IMR-90 (cell line): ENCODE measurements around the gene PBRM1. TPM values are rescaled to one million over a fixed set of nuclear protein-coding genes. Genes with fewer than 3 reads are reported as not detected.

ENCODE experiments used
- ATAC-seq: fragments of 200-7000 bp; cut with Tn5 transposase; 2 replicates; pipeline ENCODE4 v1.9.1; 2020; ENCODE audit warnings: low read depth, mild to moderate bottlenecking, moderate library complexity
- BruUV-seq: library from RNA; stranded (reverse); fragments of 400-500 nt; replicated peaks from 2 replicates; lab custom pipeline; 2021; lab: Mats Ljungman, UMichigan
- CTCF ChIA-PET: fragments of 300-600 bp; formaldehyde crosslinking; extraction: SDS; loops from one replicate; lab custom pipeline; 2021; ENCODE audit warnings: antibody characterized with exemption; lab: Yijun Ruan, JAX
- POLR2A ChIA-PET: fragments of 300-600 bp; sonication (Branson Sonifier 250); formaldehyde crosslinking; loops from one replicate; lab custom pipeline; 2022; ENCODE audit warnings: antibody characterized with exemption; ENCODE audit not compliant: unreplicated experiment; lab: Charles Lee
- DNase-seq: peaks from one replicate; pipeline ENCODE4 v3.0.0; 2013
- H2AFZ ChIP-seq: replicated peaks from 2 replicates; pipeline ENCODE3; 2013; ENCODE audit warnings: low read length, mild to moderate bottlenecking; ENCODE audit not compliant: poor library complexity
- H2AK5ac ChIP-seq: 2 replicates; pipeline ENCODE4 v1.6.1; 2013; ENCODE audit warnings: low read depth, low read length, inconsistent platforms
- H2AK9ac ChIP-seq: replicated peaks from 2 replicates; pipeline ENCODE3; 2013; ENCODE audit warnings: mild to moderate bottlenecking, low read depth, low read length, moderate library complexity; ENCODE audit not compliant: poor library complexity
- H2BK120ac ChIP-seq: 2 replicates; pipeline ENCODE4 v1.6.1; 2013; ENCODE audit warnings: low read depth, low read length, inconsistent platforms
- H2BK15ac ChIP-seq: 3 replicates; pipeline ENCODE4 v1.6.1; 2013; ENCODE audit warnings: low read depth, low read length, inconsistent platforms
- H2BK20ac ChIP-seq: 2 replicates; pipeline ENCODE4 v1.6.1; 2013; ENCODE audit warnings: low read depth, mild to moderate bottlenecking, inconsistent platforms, low read length, moderate library complexity
- H2BK5ac ChIP-seq: 2 replicates; pipeline ENCODE4 v1.6.1; 2013; ENCODE audit warnings: mild to moderate bottlenecking, low read depth, low read length, inconsistent platforms; ENCODE audit not compliant: poor library complexity, severe bottlenecking
- H3K14ac ChIP-seq: replicated peaks from 2 replicates; pipeline ENCODE4 v1.6.1; 2013; ENCODE audit warnings: low read depth, low read length, inconsistent platforms
- H3K18ac ChIP-seq: 2 replicates; pipeline ENCODE4 v1.6.1; 2013; ENCODE audit warnings: low read depth, low read length, control low read depth
- H3K23ac ChIP-seq: 2 replicates; pipeline ENCODE4 v1.6.1; 2013; ENCODE audit warnings: low read depth, low read length, inconsistent platforms
- H3K27ac ChIP-seq: 2 replicates; pipeline ENCODE4 v1.5.1; 2013; ENCODE audit warnings: mild to moderate bottlenecking, control low read depth, low read length; ENCODE audit not compliant: insufficient read depth
- H3K27me3 ChIP-seq: 2 replicates; pipeline ENCODE4 v1.6.1; 2013; ENCODE audit warnings: low read length; ENCODE audit not compliant: control insufficient read depth, insufficient read depth
- H3K36me3 ChIP-seq: 2 replicates; pipeline ENCODE4 v1.6.1; 2013; ENCODE audit warnings: low read length, mixed read lengths; ENCODE audit not compliant: control insufficient read depth, insufficient read depth
- H3K4ac ChIP-seq: 2 replicates; pipeline ENCODE4 v1.6.1; 2013; ENCODE audit warnings: low read depth, low read length, inconsistent platforms
- H3K4me1 ChIP-seq: 2 replicates; pipeline ENCODE4 v1.6.1; 2013; ENCODE audit warnings: low read length, mixed read lengths; ENCODE audit not compliant: control insufficient read depth, insufficient read depth
- H3K4me2 ChIP-seq: 2 replicates; pipeline ENCODE4 v1.6.1; 2013; ENCODE audit warnings: low read depth, mild to moderate bottlenecking, control low read depth, low read length, moderate library complexity
- H3K4me3 ChIP-seq: 2 replicates; pipeline ENCODE4 v1.5.1; 2013; ENCODE audit warnings: low read depth, mild to moderate bottlenecking, control low read depth, low read length, moderate library complexity; ENCODE audit not compliant: insufficient read depth
- H3K56ac ChIP-seq: 2 replicates; pipeline ENCODE4 v1.6.1; 2013; ENCODE audit warnings: low read length, inconsistent platforms; ENCODE audit not compliant: insufficient read depth; ENCODE audit errors: extremely low read depth
- H3K79me1 ChIP-seq, 2 experiments: 2 replicates each; pipeline ENCODE4 v1.6.1; 2013; ENCODE audit warnings: low read length in 2 of 2, inconsistent platforms in 1 of 2, low read depth in 1 of 2
- H3K9ac ChIP-seq: 2 replicates; pipeline ENCODE4 v1.6.1; 2013; ENCODE audit warnings: low read depth, low read length, control low read depth
- H3K9me1 ChIP-seq: 2 replicates; pipeline ENCODE4 v1.6.1; 2013; ENCODE audit warnings: low read length, inconsistent platforms; ENCODE audit not compliant: insufficient read depth
- H3K9me3 ChIP-seq: 2 replicates; pipeline ENCODE4 v1.6.1; 2013; ENCODE audit warnings: low read length; ENCODE audit not compliant: control insufficient read depth, insufficient read depth
- H4K20me1 ChIP-seq: 2 replicates; pipeline ENCODE4 v1.6.1; 2013; ENCODE audit warnings: low read length, inconsistent platforms; ENCODE audit not compliant: insufficient read depth
- H4K5ac ChIP-seq: 2 replicates; pipeline ENCODE4 v1.6.1; 2013; ENCODE audit warnings: mild to moderate bottlenecking, low read depth, low read length, control low read depth
- H4K8ac ChIP-seq, 2 experiments: 2 replicates each; pipeline ENCODE4 v1.6.1; 2013; ENCODE audit warnings: low read depth in 2 of 2, low read length in 2 of 2, control low read depth in 1 of 2, inconsistent platforms in 1 of 2
- H4K91ac ChIP-seq: 2 replicates; pipeline ENCODE4 v1.6.1; 2013; ENCODE audit warnings: low read depth, low read length, inconsistent platforms; ENCODE audit not compliant: insufficient read depth
- BHLHE40 ChIP-seq: fragments of 150-350 bp; IDR thresholded peaks from 2 replicates; pipeline ENCODE4 v1.6.1; 2016; ENCODE audit warnings: mild to moderate bottlenecking, low read depth, low read length
- CEBPB ChIP-seq: IDR thresholded peaks from 2 replicates; pipeline ENCODE4 v1.6.1; 2012; ENCODE audit warnings: low read depth, low read length, improper control_type of control experiment
- CHD1 ChIP-seq: IDR thresholded peaks from 2 replicates; pipeline ENCODE4 v1.6.1; 2012; ENCODE audit warnings: low read depth, low read length, improper control_type of control experiment
- MAZ ChIP-seq: IDR thresholded peaks from 2 replicates; pipeline ENCODE4 v1.6.1; 2012; ENCODE audit warnings: low read depth, mild to moderate bottlenecking, low read length, improper control_type of control experiment, moderate library complexity, borderline replicate concordance
- MXI1 ChIP-seq: IDR thresholded peaks from 2 replicates; pipeline ENCODE4 v1.6.1; 2012; ENCODE audit warnings: low read depth, mild to moderate bottlenecking, low read length, moderate library complexity, borderline replicate concordance
- NFE2L2 ChIP-seq: fragments of 150-350 bp; IDR thresholded peaks from 2 replicates; pipeline ENCODE4 v1.6.1; 2016; ENCODE audit warnings: low read depth, mild to moderate bottlenecking, low read length
- POLR2A ChIP-seq: IDR thresholded peaks from 2 replicates; pipeline ENCODE4 v1.6.1; 2012; ENCODE audit warnings: mild to moderate bottlenecking, low read depth, low read length
- RFX5 ChIP-seq: IDR thresholded peaks from 2 replicates; pipeline ENCODE4 v1.8.0; 2012; ENCODE audit warnings: low read depth, mild to moderate bottlenecking, low read length, moderate library complexity
- SMC3 ChIP-seq: fragments of 150-350 bp; IDR thresholded peaks from 2 replicates; pipeline ENCODE4 v1.6.1; 2016; ENCODE audit warnings: low read depth, mild to moderate bottlenecking, antibody characterized with exemption, low read length, moderate library complexity
- WGBS, 2 experiments: methylation state at CpG; one replicate each; pipeline versions ENCODE4 v1.1.5 to v1.1.7; 2013; ENCODE audit warnings: missing lambda C conversion rate in 2 of 2; ENCODE audit not compliant: insufficient read length in 1 of 2; ENCODE audit errors: extremely low coverage in 2 of 2; 5-methylcytosine and 5-hydroxymethylcytosine counted together
- dilution Hi-C: fragments of 300-500 bp; cut with HindIII; formaldehyde crosslinking; loops from one replicate; pipeline ENCODE4 v1.14.3; 2018; ENCODE audit warnings: low sequenced_read_pairs; ENCODE audit not compliant: unreplicated experiment
- in situ Hi-C: fragments of 300-500 bp; cut with MboI; formaldehyde crosslinking; loops from 3 replicates; pipeline ENCODE4 v1.14.3; 2019; ENCODE audit warnings: low sequenced_read_pairs, inconsistent platforms, mixed read lengths
- intact Hi-C: fragments of 100-400 bp; cut with micrococcal nuclease; formaldehyde crosslinking; loops from 2 replicates; pipeline ENCODE4 v1.10.0; 2022
- polyA plus RNA-seq, 3 experiments: library from polyadenylated mRNA; depleted of rRNA; stranded (reverse); fragments of >200 nt; gene quantifications; 2 replicates each; pipeline ENCODE4 v1.2.3, GENCODE V29; 2012; ENCODE audit warnings: low replicate concordance in 1 of 3
- total RNA-seq: library from RNA; depleted of rRNA; stranded (reverse); fragments of >200 nt; gene quantifications from 2 replicates; pipeline ENCODE4 v1.2.3, GENCODE V29; 2012
- TF ChIP-seq, protein P1 (sequence below): conservative IDR thresholded peaks from 2 replicates; pipeline ENCODE4 v1.5.1; 2012; ENCODE audit warnings: mild to moderate bottlenecking, low read depth, low read length, improper control_type of control experiment
- TF ChIP-seq, protein P2 (sequence below): fragments of 150-350 bp; IDR thresholded peaks from 2 replicates; pipeline ENCODE4 v1.6.1; 2016; ENCODE audit warnings: low read depth, mild to moderate bottlenecking, low read length, moderate library complexity, borderline replicate concordance

Gene PBRM1
- total and polyA plus RNA-seq, 2 of the 4 experiments (the other 2 are of a cell fraction), result 16.5 to 72.6 TPM

DNA sequence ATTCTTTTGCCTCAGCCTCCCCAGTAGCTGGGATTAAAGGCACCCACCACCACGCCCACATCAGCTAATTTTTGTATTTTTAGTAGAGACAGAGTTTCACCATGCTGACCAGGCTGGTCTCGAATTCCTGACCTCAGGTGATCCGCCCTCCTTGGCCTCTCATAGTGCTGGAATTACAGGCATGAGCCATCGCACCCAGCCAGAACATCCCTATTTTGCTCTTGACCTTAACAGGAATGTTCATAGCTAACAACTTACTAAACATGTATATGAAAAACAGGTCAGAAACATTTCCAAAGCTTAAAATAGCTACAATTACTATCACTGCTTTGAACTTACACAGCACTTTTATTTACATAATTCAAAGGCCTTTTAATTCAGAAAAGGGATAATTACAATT is 115.6 kb downstream of the PBRM1 start:
- ATAC-seq (peak; percentile 85), DNase-seq (peak; percentile 54)
- Histone ChIP-seq H3K9ac (no peak overlapping the region), H2AK5ac (no peak overlapping the region; the same call in 1 of the 2 replicates), H3K23ac (no peak overlapping the region), H4K8ac (peak overlapping the region in 1 of 2 experiments; percentile 70; a peak in 2 of 4 replicates), H4K20me1 (no peaks in the 10 kb centered on the region), H3K56ac (no peak overlapping the region), H3K4me3 (no peak overlapping the region), H3K27ac (no peak overlapping the region), H2BK15ac (peak overlapping the region; percentile 56; the same call in 1 of the 3 replicates), H2AK9ac (no peak overlapping the region), H3K14ac (no peak overlapping the region), H3K4me1 (peaks cover 4% of the 10 kb centered on the region), H2BK120ac (no peak overlapping the region), H3K18ac (no peak overlapping the region), H3K9me3 (no peaks in the 10 kb centered on the region), H4K91ac (no peak overlapping the region), H3K4ac (0 out of 2 replicates have a peak overlapping the region, but pooled peaks have one; percentile 47), H3K9me1 (no peaks in the 10 kb centered on the region; the same call in 1 of the 2 replicates), H2BK20ac (no peak overlapping the region; the same call in 1 of the 2 replicates), H3K4me2 (no peak overlapping the region), H3K79me1 (peaks cover 3 to 23% of the 10 kb centered on the region in 2 experiments; a peak in 3 of 4 replicates), H2AFZ (no peak overlapping the region), H3K27me3 (no peaks in the 10 kb centered on the region), H2BK5ac (peak overlapping the region; percentile 64), H4K5ac (no peak overlapping the region), H3K36me3 (peaks cover 13% of the 10 kb centered on the region)
- POLR2A ChIA-PET, result no interaction called here
- in situ Hi-C loops, result no loop called here
- intact Hi-C loops, result no loop called here
- CTCF ChIA-PET, result interaction anchor here (0.7 kb wide), 1 partner anchor 18 kb away, joined by 4 read pairs; no protein-coding TSS in a partner anchor
- WGBS, 2 experiments, result 80% methylated on average over 3 of the region's 4 CpGs; no CpG with 5 or more reads in 1 of the 2 experiments
- TF ChIP-seq CEBPB (no peak), RFX5 (no peak), POLR2A (no peak), MXI1 (no peak), NFE2L2 (no peak), BHLHE40 (no peak; the same call in 1 of the 2 replicates), SMC3 (no peak), MAZ (no peak), CHD1 (no peak)
- TF ChIP-seq, protein P1, sequence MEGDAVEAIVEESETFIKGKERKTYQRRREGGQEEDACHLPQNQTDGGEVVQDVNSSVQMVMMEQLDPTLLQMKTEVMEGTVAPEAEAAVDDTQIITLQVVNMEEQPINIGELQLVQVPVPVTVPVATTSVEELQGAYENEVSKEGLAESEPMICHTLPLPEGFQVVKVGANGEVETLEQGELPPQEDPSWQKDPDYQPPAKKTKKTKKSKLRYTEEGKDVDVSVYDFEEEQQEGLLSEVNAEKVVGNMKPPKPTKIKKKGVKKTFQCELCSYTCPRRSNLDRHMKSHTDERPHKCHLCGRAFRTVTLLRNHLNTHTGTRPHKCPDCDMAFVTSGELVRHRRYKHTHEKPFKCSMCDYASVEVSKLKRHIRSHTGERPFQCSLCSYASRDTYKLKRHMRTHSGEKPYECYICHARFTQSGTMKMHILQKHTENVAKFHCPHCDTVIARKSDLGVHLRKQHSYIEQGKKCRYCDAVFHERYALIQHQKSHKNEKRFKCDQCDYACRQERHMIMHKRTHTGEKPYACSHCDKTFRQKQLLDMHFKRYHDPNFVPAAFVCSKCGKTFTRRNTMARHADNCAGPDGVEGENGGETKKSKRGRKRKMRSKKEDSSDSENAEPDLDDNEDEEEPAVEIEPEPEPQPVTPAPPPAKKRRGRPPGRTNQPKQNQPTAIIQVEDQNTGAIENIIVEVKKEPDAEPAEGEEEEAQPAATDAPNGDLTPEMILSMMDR, result no peak
- TF ChIP-seq, protein P2, sequence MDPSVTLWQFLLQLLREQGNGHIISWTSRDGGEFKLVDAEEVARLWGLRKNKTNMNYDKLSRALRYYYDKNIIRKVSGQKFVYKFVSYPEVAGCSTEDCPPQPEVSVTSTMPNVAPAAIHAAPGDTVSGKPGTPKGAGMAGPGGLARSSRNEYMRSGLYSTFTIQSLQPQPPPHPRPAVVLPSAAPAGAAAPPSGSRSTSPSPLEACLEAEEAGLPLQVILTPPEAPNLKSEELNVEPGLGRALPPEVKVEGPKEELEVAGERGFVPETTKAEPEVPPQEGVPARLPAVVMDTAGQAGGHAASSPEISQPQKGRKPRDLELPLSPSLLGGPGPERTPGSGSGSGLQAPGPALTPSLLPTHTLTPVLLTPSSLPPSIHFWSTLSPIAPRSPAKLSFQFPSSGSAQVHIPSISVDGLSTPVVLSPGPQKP, result no peak
- dilution Hi-C loops, result no loop called here
- no TSS peak for BruUV-seq
